Thyroid gland (tissue), 4 donors: ENCODE data around the gene GHDC. TPM values are rescaled to one million over a fixed set of nuclear protein-coding genes. Genes with fewer than 3 reads are reported as not detected.

Experiments used
- DNase-seq, 2 donors: peaks; one replicate each; pipeline ENCODE4 v3.0.0-alpha.2; 2019
- H3K27ac ChIP-seq, 3 donors: fragments of 200-600 bp; sonication (generic); 1 replicate in 2 of 3; 2 replicates in 1 of 3; pipeline ENCODE4 v1.5.1; 2016 to 2019; ENCODE audit warnings: mild to moderate bottlenecking in 1 of 3, moderate library complexity in 1 of 3
- H3K27me3 ChIP-seq: fragments of 200-600 bp; sonication (generic); one replicate; pipeline ENCODE4 v1.5.1; 2019
- H3K36me3 ChIP-seq, 2 donors: fragments of 200-600 bp; sonication (generic); one replicate each; pipeline ENCODE4 v1.5.1; 2016 to 2019
- H3K4me1 ChIP-seq, 2 donors: fragments of 200-600 bp; sonication (generic); one replicate each; pipeline ENCODE4 v1.5.1; 2017 to 2019
- H3K4me3 ChIP-seq, 3 donors: fragments of 200-600 bp; sonication (generic); replicated peaks in 1 of 3; 1 replicate in 2 of 3; 2 replicates in 1 of 3; pipeline ENCODE4 v1.5.1; 2016; ENCODE audit warnings: mild to moderate bottlenecking in 1 of 3
- H3K9me3 ChIP-seq: fragments of 200-600 bp; sonication (generic); one replicate; pipeline ENCODE4 v1.5.1; 2017
- CTCF ChIP-seq, 6 experiments: fragments of 200-600 bp in 3 of 6; fragments of 450-650 bp in 3 of 6; sonication (generic) in 3 of 6; IDR thresholded peaks; one replicate each; pipeline ENCODE4 v1.5.1; 2016 to 2019; ENCODE audit warnings: antibody characterized with exemption in 6 of 6, mild to moderate bottlenecking in 2 of 6, inconsistent platforms in 1 of 6, moderate library complexity in 1 of 6
- POLR2A ChIP-seq, 2 donors: fragments of 450-650 bp; IDR thresholded peaks; one replicate each; pipeline ENCODE4 v1.6.1; 2017; ENCODE audit warnings: antibody characterized with exemption in 2 of 2, mild to moderate bottlenecking in 2 of 2, moderate library complexity in 1 of 2
- WGBS, 2 donors: methylation state at CpG; one replicate each; pipeline ENCODE4 v1.1.5; 2017; 5-methylcytosine and 5-hydroxymethylcytosine counted together
- intact Hi-C: fragments of 100-400 bp; cut with DNase I; formaldehyde crosslinking; loops from one replicate; pipeline ENCODE4 v1.15.1; 2023
- total RNA-seq, 4 donors: library from RNA; depleted of rRNA; stranded (reverse); fragments of >200 nt; gene quantifications; one replicate each; pipeline ENCODE4 v1.2.3, GENCODE V29; 2016

GHDC gene
- total RNA-seq, 4 donors from 2014 or later, result 48.4 to 254 (median 95.9) TPM

DNA sequence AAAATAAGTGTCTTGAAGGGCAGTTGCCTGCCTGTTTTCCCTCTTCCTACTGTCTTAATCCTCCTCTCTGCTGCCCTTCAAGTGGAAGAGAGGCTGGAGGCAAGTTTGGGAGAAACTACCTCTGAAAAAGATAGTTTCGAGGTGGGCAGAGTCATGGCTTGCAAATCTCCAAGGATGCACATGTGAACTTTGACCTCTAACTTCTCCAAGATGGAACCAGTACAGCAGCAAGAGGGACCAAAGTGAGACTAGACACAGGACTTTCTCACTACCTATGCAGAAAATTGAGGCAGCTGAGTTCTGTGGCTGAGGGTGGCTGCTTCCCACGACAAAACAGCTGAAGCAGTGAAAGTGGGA, 12.5 kb downstream of the GHDC start:
- no peak overlapping the region for H3K4me3 ChIP-seq
- no peaks in the 10 kb centered on the region for H3K36me3 ChIP-seq
- H3K9me3 ChIP-seq, result no peaks in the 10 kb centered on the region
- H3K27ac ChIP-seq, result no peak overlapping the region
- peaks cover 18 to 27% of the 10 kb centered on the region in 2 donors for H3K4me1 ChIP-seq
- intact Hi-C loops, result no loop called here
- peaks cover 6% of the 10 kb centered on the region for H3K27me3 ChIP-seq
- TF ChIP-seq POLR2A (IDR thresholded peaks at IDR 0.05) (no peak), CTCF (IDR thresholded peaks at IDR 0.05) (no peak)
- WGBS, 2 donors, result 73 to 88% methylated on average over 2 of the region's 2 CpGs
- no peak for DNase-seq

DNA sequence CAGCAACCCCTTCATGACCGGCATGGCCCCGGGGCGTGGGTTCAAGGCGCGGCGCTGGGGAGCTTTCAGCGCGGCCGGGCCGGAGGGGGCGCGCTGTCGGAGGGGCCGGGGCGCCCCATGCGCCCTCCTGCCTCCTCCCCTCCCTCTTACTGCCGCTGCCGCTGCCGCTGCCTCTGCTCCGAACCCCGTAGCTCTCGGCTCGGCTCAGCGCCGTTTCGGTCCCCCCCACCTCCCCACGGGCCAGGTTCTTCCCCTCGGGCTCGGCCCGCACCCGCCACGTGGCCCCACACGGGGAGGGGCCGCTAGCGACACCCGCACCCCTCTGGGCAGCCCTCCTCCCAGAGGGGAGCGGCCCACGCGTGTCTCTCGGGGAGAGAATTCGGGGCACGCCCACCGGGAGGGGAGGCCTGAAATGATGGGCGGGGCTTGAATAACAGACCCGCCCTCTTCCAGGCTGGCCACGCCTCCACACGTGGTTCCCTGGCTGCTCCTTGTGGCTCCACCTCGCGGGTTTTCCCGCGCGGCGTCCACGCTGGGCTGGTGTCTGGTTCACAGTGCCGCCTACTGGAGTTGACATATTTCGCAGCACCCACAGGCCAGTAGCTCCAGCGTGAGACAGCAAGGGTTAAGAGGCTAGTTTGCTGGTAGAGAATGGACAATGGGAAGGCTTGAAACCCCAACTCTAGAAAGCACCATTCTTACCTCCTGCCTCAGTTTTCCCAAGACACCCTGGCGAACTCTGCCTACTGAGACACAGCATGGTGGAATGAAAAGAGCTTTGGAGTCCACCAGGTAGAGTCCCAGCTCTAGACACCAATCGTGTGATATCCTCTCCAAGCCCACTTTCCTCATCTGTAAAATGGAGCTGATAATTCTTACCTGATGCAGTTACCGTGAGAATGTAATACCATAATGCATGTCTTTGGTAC, 13.1 kb downstream of the GHDC start, which contains the start of gene KCNH4:
Gene KCNH4, minus strand, starts transcription at position 221 of the 929 bp plus-strand sequence. Its CDS starts 197 bp downstream, at position 24.
- 7 to 13% methylated on average over 14 to 33 of the region's 60 CpGs for WGBS, 2 donors
- peak; percentile 39 to 42 for DNase-seq
- intact Hi-C loops, result no loop called here
- H3K27me3 ChIP-seq, result peaks cover 6% of the 10 kb centered on the region
- H3K36me3 ChIP-seq, result no peaks in the 10 kb centered on the region
- peaks cover 18 to 27% of the 10 kb centered on the region in 2 donors for H3K4me1 ChIP-seq
- H3K4me3 ChIP-seq, result peak within 1 kb of the TSS in 1 of 3 donors; percentile 5
- H3K27ac ChIP-seq, result no peak within 1 kb of the TSS
- TF ChIP-seq POLR2A (IDR thresholded peaks at IDR 0.05) (no peak), CTCF (IDR thresholded peaks at IDR 0.05) (peak in 3 of 6 experiments; percentile 29 to 41 (median 40))
- no peaks in the 10 kb centered on the region for H3K9me3 ChIP-seq

GRCh38 chr17:42180411-42180921, 13.8 kb downstream of the GHDC start:
- Histone ChIP-seq H3K9me3 (no peaks in the 10 kb centered on the region), H3K4me3 (peak overlapping the region in 1 of 3 donors; percentile 5), H3K36me3 (no peaks in the 10 kb centered on the region), H3K4me1 (peaks cover 18 to 27% of the 10 kb centered on the region in 2 donors), H3K27me3 (peaks cover 6% of the 10 kb centered on the region), H3K27ac (no peak overlapping the region)
- WGBS, 2 donors, result 2 to 3% methylated on average over 23 to 29 of the region's 33 CpGs
- TF ChIP-seq CTCF (IDR thresholded peaks at IDR 0.05) (no peak), POLR2A (IDR thresholded peaks at IDR 0.05) (no peak)
- DNase-seq, result no peak
- intact Hi-C loops, result no loop called here

DNA sequence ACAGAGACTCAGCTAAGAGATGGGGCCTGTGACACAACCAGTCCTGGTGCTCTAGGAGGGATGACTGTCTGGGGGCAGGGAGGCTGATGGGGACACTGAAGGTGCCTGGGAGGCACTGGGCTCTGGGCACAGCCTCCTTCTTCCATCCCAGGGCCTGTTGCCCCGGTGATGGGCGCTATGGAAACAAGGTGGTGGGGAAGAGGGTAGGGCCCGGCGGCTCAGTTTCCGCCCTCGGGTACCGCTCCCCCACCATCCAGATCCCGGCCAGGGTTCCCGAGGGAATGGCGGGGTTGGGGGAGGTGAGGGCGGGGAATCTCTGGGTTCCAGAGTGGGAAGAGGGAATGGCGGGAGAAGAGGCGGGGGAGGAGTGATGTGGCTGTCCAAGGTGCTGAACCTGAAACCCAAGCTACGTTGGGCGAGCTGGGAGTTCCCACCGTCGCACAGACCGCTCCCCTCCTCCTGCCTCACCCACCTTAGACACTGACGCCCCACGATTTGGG, 14.3 kb downstream of the GHDC start:
- peak; percentile 37 to 45 for DNase-seq
- intact Hi-C loops, result no loop called here
- Histone ChIP-seq H3K36me3 (no peaks in the 10 kb centered on the region), H3K27ac (no peak overlapping the region), H3K4me1 (peaks cover 18 to 27% of the 10 kb centered on the region in 2 donors), H3K4me3 (no peak overlapping the region), H3K27me3 (peaks cover 6% of the 10 kb centered on the region), H3K9me3 (no peaks in the 10 kb centered on the region)
- 11 to 18% methylated on average over 11 to 12 of the region's 20 CpGs for WGBS, 2 donors
- TF ChIP-seq POLR2A (IDR thresholded peaks at IDR 0.05) (no peak), CTCF (IDR thresholded peaks at IDR 0.05) (no peak)

- intact Hi-C loops, result no loop called here
- H3K27me3 ChIP-seq, result peaks cover 6% of the 10 kb centered on the region
- WGBS, 2 donors, result 27 to 41% methylated on average over 1 of the region's 1 CpG
Observed at GRCh38 chr17:42179335-42179734, 15.0 kb downstream of the GHDC start.

More at GRCh38 chr17:42179335-42179734, 15.0 kb downstream of the GHDC start:
- no peak overlapping the region for H3K27ac ChIP-seq
- H3K4me1 ChIP-seq, result peaks cover 15 to 24% of the 10 kb centered on the region in 2 donors
- H3K4me3 ChIP-seq, result no peak overlapping the region
- H3K36me3 ChIP-seq, result no peaks in the 10 kb centered on the region
- H3K9me3 ChIP-seq, result no peaks in the 10 kb centered on the region
- DNase-seq, result no peak
- no peak for TF ChIP-seq CTCF (IDR thresholded peaks at IDR 0.05)
- no peak for TF ChIP-seq POLR2A (IDR thresholded peaks at IDR 0.05)
